C4-2B (cell line): Measurements from ENCODE around the gene FAXC.

ENCODE experiments used
- CTCF ChIP-seq: fragments of 450-650 bp; conservative IDR thresholded peaks from 2 replicates; pipeline ENCODE4 v1.5.1; 2017; ENCODE audit warnings: mild to moderate bottlenecking
- ZFX ChIP-seq: fragments of 450-650 bp; IDR thresholded peaks from 2 replicates; pipeline ENCODE4 v1.6.1; 2017

GRCh38 chr6:99285881-99286280 is 63.6 kb downstream of the FAXC start:
- TF ChIP-seq CTCF = no peak
- TF ChIP-seq ZFX = no peak
